ENCODE data around the gene TM6SF1.

The TM6SF1 gene

GRCh38 chr15:83174891-83175290 lies 67.4 kb downstream of the TM6SF1 start:
- no peak for DNase-seq (ENCODE audit: low read depth in 3 of 3)

GRCh38 chr15:83178390-83178789 lies 70.9 kb downstream of the TM6SF1 start:
- no peak for DNase-seq (ENCODE audit: low read depth in 3 of 3)

- no peak for DNase-seq (ENCODE audit: low read depth in 3 of 3)
Measured at GRCh38 chr15:83178869-83179325, 71.5 kb downstream of the TM6SF1 start.

- DNase-seq (ENCODE audit: low read depth in 3 of 3): no peak
Measured at GRCh38 chr15:83185561-83185960, 78.1 kb downstream of the TM6SF1 start.

All from stimulated activated CD4-positive, alpha-beta T cell treated with anti-CD3 and anti-CD28 coated beads, TNF-alpha, amount 100 ng/mL, for 24 hours (primary cell).